Esophagus squamous epithelium (tissue), 4 donors: ENCODE measurements around the gene RIIAD1.

Source experiments
- CTCF ChIP-seq, 6 experiments: fragments of 450-650 bp in 4 of 6; fragments of 200-600 bp in 2 of 6; sonication (generic) in 2 of 6; IDR thresholded peaks; one replicate each; pipeline ENCODE4 v1.5.1; 2016 to 2019; ENCODE audit warnings: antibody characterized with exemption in 6 of 6, mild to moderate bottlenecking in 4 of 6, moderate library complexity in 4 of 6
- POLR2A ChIP-seq, 4 donors: fragments of 450-650 bp; IDR thresholded peaks; one replicate each; pipeline ENCODE4 v1.6.1; 2017; ENCODE audit warnings: antibody characterized with exemption in 4 of 4, mild to moderate bottlenecking in 4 of 4, moderate library complexity in 3 of 4

GRCh38 chr1:151729966-151730291 is 8.6 kb downstream of the RIIAD1 start:
- no peak for TF ChIP-seq CTCF (IDR thresholded peaks at IDR 0.05)
- no peak for TF ChIP-seq POLR2A (IDR thresholded peaks at IDR 0.05)
